Natural killer cell (primary cell): ENCODE measurements around the gene PDK1. TPM values are rescaled to one million over a fixed set of nuclear protein-coding genes. Genes with fewer than 3 reads are reported as not detected.

Experiments
- ATAC-seq, 3 donors: fragments of 150-1000 bp in 2 of 3; fragments of 200-7000 bp in 1 of 3; cut with Tn5 transposase; 1 replicate in 1 of 3; 2 replicates in 2 of 3; pipeline ENCODE4 v1.10.0; 2021; ENCODE audit warnings: mild to moderate bottlenecking in 2 of 3, moderate library complexity in 2 of 3
- DNase-seq, 2 donors: peaks; one replicate each; pipeline versions ENCODE4 v3.0.0 to v3.0.0-alpha.2; 2013 to 2021; ENCODE audit warnings: mixed read lengths in 1 of 2
- H3K27ac ChIP-seq: one replicate; pipeline ENCODE4 v1.5.1; 2013; ENCODE audit warnings: mild to moderate bottlenecking, low read length
- H3K27me3 ChIP-seq: one replicate; pipeline ENCODE4 v1.6.1; 2013; ENCODE audit warnings: low read length; ENCODE audit not compliant: control insufficient read depth, insufficient read depth
- H3K36me3 ChIP-seq: one replicate; pipeline ENCODE4 v1.6.1; 2013; ENCODE audit warnings: low read length; ENCODE audit not compliant: control insufficient read depth, insufficient read depth
- H3K4me1 ChIP-seq: one replicate; pipeline ENCODE4 v1.6.1; 2013; ENCODE audit warnings: low read length; ENCODE audit not compliant: control insufficient read depth, insufficient read depth
- H3K4me3 ChIP-seq: one replicate; pipeline ENCODE4 v1.5.1; 2013; ENCODE audit warnings: low read length
- H3K9me3 ChIP-seq: one replicate; pipeline ENCODE4 v1.6.1; 2013; ENCODE audit warnings: low read length; ENCODE audit not compliant: control insufficient read depth, insufficient read depth
- H3K27ac Mint-ChIP-seq, 2 donors: one replicate each; pipeline ENCODE4 v1.8.0; 2022; ENCODE audit warnings: mild to moderate bottlenecking in 2 of 2, mixed read lengths in 2 of 2, moderate library complexity in 1 of 2
- H3K27me3 Mint-ChIP-seq, 2 donors: one replicate each; pipeline ENCODE4 v1.8.0; 2022; ENCODE audit warnings: low read depth in 2 of 2, mixed read lengths in 2 of 2
- H3K36me3 Mint-ChIP-seq: one replicate; pipeline ENCODE4 v1.8.0; 2022; ENCODE audit warnings: mixed read lengths
- H3K4me1 Mint-ChIP-seq, 2 donors: one replicate each; pipeline ENCODE4 v1.8.0; 2022; ENCODE audit warnings: mixed read lengths in 2 of 2
- H3K4me3 Mint-ChIP-seq: one replicate; pipeline ENCODE4 v1.8.0; 2022; ENCODE audit warnings: mild to moderate bottlenecking, moderate library complexity, mixed read lengths
- H3K9me3 Mint-ChIP-seq, 2 donors: one replicate each; pipeline ENCODE4 v1.8.0; 2022; ENCODE audit warnings: mixed read lengths in 2 of 2
- CTCF ChIP-seq: fragments of 200-600 bp; IDR thresholded peaks from one replicate; pipeline ENCODE4 v1.8.0; 2022; ENCODE audit warnings: antibody characterized with exemption
- WGBS: methylation state at CpG from one replicate; pipeline ENCODE4 v1.1.7; 2013; ENCODE audit warnings: missing lambda C conversion rate; ENCODE audit not compliant: insufficient coverage; 5-methylcytosine and 5-hydroxymethylcytosine counted together
- intact Hi-C: fragments of 100-400 bp; cut with micrococcal nuclease; formaldehyde crosslinking; loops from one replicate; pipeline ENCODE4 v1.14.2; 2022
- total RNA-seq, 4 donors: library from RNA; stranded (reverse); fragments of 120-200 nt in 1 of 4; gene quantifications; one replicate each; pipeline versions ENCODE4 v1.2.3 to v1.2.4, GENCODE V29; 2013 to 2022

The PDK1 gene
- total RNA-seq, 3 donors from 2014 or later (not counting 1 experiment from before 2014, with no cell fraction given) = 17.3 to 29.1 (median 22.6) TPM

GRCh38 chr2:172606285-172606684 is 50.4 kb downstream of the PDK1 start:
- no peaks in the 10 kb centered on the region for H3K27me3 ChIP-seq
- H3K4me1 Mint-ChIP-seq = no peaks in the 10 kb centered on the region
- H3K4me3 ChIP-seq = no peak overlapping the region
- WGBS = 89% methylated on average over 1 of the region's 1 CpG
- no peaks in the 10 kb centered on the region for H3K27me3 Mint-ChIP-seq
- H3K36me3 ChIP-seq = peaks cover 11% of the 10 kb centered on the region
- no peaks in the 10 kb centered on the region for H3K4me1 ChIP-seq
- DNase-seq (no peak), ATAC-seq (no peak)
- intact Hi-C loops = no loop called here
- no peak overlapping the region for H3K4me3 Mint-ChIP-seq
- H3K36me3 Mint-ChIP-seq = peaks cover 17% of the 10 kb centered on the region
- no peaks in the 10 kb centered on the region for H3K9me3 ChIP-seq
- H3K9me3 Mint-ChIP-seq = no peaks in the 10 kb centered on the region
- no peak for TF ChIP-seq CTCF
- no peak overlapping the region for H3K27ac Mint-ChIP-seq
- H3K27ac ChIP-seq = no peak overlapping the region

- Histone ChIP-seq H3K9me3 (no peaks in the 10 kb centered on the region), H3K27ac (no peak overlapping the region), H3K36me3 (peaks cover 9% of the 10 kb centered on the region), H3K27me3 (no peaks in the 10 kb centered on the region), H3K4me3 (no peak overlapping the region), H3K4me1 (no peaks in the 10 kb centered on the region)
- H3K27ac Mint-ChIP-seq = no peak overlapping the region
- H3K9me3 Mint-ChIP-seq = no peaks in the 10 kb centered on the region
- DNase-seq (no peak), ATAC-seq (no peak)
- no peak for TF ChIP-seq CTCF
- H3K27me3 Mint-ChIP-seq = no peaks in the 10 kb centered on the region
- H3K4me3 Mint-ChIP-seq = no peak overlapping the region
- no peaks in the 10 kb centered on the region for H3K4me1 Mint-ChIP-seq
- 96% methylated on average over 3 of the region's 3 CpGs for WGBS
- peaks cover 17% of the 10 kb centered on the region for H3K36me3 Mint-ChIP-seq
- intact Hi-C loops = no loop called here
Observed at GRCh38 chr2:172607379-172607928, 51.6 kb downstream of the PDK1 start.

GRCh38 chr2:172609488-172609887 is 53.6 kb downstream of the PDK1 start:
- H3K27ac Mint-ChIP-seq = no peak overlapping the region
- intact Hi-C loops = no loop called here
- no peak overlapping the region for H3K27ac ChIP-seq
- H3K4me1 Mint-ChIP-seq = no peaks in the 10 kb centered on the region
- no peaks in the 10 kb centered on the region for H3K4me1 ChIP-seq
- no peak for TF ChIP-seq CTCF
- 96% methylated on average over 4 of the region's 5 CpGs for WGBS
- H3K4me3 Mint-ChIP-seq = no peak overlapping the region
- no peaks in the 10 kb centered on the region for H3K27me3 ChIP-seq
- no peak for ATAC-seq
- H3K36me3 Mint-ChIP-seq = peaks cover 4% of the 10 kb centered on the region
- no peaks in the 10 kb centered on the region for H3K9me3 Mint-ChIP-seq
- H3K27me3 Mint-ChIP-seq = no peaks in the 10 kb centered on the region
- H3K9me3 ChIP-seq = no peaks in the 10 kb centered on the region
- H3K36me3 ChIP-seq = peaks cover 9% of the 10 kb centered on the region
- H3K4me3 ChIP-seq = no peak overlapping the region
- DNase-seq = no peak

- H3K4me1 Mint-ChIP-seq = no peaks in the 10 kb centered on the region
- WGBS = 100% methylated on average over 3 of the region's 4 CpGs
- no peaks in the 10 kb centered on the region for H3K27me3 ChIP-seq
- H3K27ac Mint-ChIP-seq = no peak overlapping the region
- H3K9me3 ChIP-seq = no peaks in the 10 kb centered on the region
- DNase-seq (no peak), ATAC-seq (no peak)
- H3K9me3 Mint-ChIP-seq = no peaks in the 10 kb centered on the region
- H3K4me3 Mint-ChIP-seq = no peak overlapping the region
- TF ChIP-seq CTCF = no peak
- H3K27me3 Mint-ChIP-seq = no peaks in the 10 kb centered on the region
- H3K36me3 Mint-ChIP-seq = no peaks in the 10 kb centered on the region
- intact Hi-C loops = no loop called here
- H3K27ac ChIP-seq = no peak overlapping the region
- no peaks in the 10 kb centered on the region for H3K4me1 ChIP-seq
- no peak overlapping the region for H3K4me3 ChIP-seq
- H3K36me3 ChIP-seq = peaks cover 6% of the 10 kb centered on the region
Observed at GRCh38 chr2:172612051-172612450, 56.2 kb downstream of the PDK1 start.
